Measurements from ENCODE around the gene TMEM196. TPM values are rescaled to one million over a fixed set of nuclear protein-coding genes. Genes with fewer than 3 reads are reported as not detected.
A peak's percentile ranks its signal among the peaks of the same experiment; 100 is the strongest.

The TMEM196 gene
- total and polyA plus RNA-seq, 2 of the 4 experiments (the other 2 are of a cell fraction): not detected

GRCh38 chr7:19709249-19709578 lies 64.2 kb downstream of the TMEM196 start:
- Histone ChIP-seq H3K23ac (ENCODE audit: low read depth, low read length) (no peak overlapping the region), H3K56ac (ENCODE audit: extremely low read depth, insufficient read depth, low read length) (0 out of 2 replicates have a peak overlapping the region, but pooled peaks have one; percentile 5), H3K79me1 (ENCODE audit: low read depth in 1 of 2, low read length in 2 of 2) (peaks cover 8 to 20% of the 10 kb centered on the region in 2 experiments), H3K14ac (replicated peaks; ENCODE audit: low read depth, low read length) (no peak overlapping the region), H3K18ac (ENCODE audit: low read depth, low read length) (no peak overlapping the region), H2BK120ac (ENCODE audit: low read depth, low read length) (no peak overlapping the region), H2AK9ac (replicated peaks; ENCODE audit: low read depth, low read length, poor library complexity) (no peak overlapping the region), H3K4me2 (ENCODE audit: low read depth, low read length) (no peak overlapping the region), H2AK5ac (ENCODE audit: low read depth, low read length) (no peak overlapping the region), H4K8ac (ENCODE audit: low read depth in 2 of 2, low read length in 2 of 2) (peak overlapping the region; percentile 41 to 67; a peak in 3 of 4 replicates), H4K5ac (ENCODE audit: low read depth, low read length) (no peak overlapping the region), H2BK5ac (ENCODE audit: low read depth, low read length, poor library complexity, severe bottlenecking) (no peak overlapping the region), H3K9me1 (ENCODE audit: insufficient read depth, low read length) (no peaks in the 10 kb centered on the region), H3K36me3 (ENCODE audit: control insufficient read depth, insufficient read depth, low read length) (no peaks in the 10 kb centered on the region), H3K27me3 (ENCODE audit: control insufficient read depth, insufficient read depth, low read length) (no peaks in the 10 kb centered on the region), H3K9me3 (ENCODE audit: control insufficient read depth, insufficient read depth, low read length) (no peaks in the 10 kb centered on the region), H3K4me1 (ENCODE audit: control insufficient read depth, insufficient read depth, low read length) (no peaks in the 10 kb centered on the region), H3K27ac (ENCODE audit: insufficient read depth, low read length) (no peak overlapping the region), H3K4ac (ENCODE audit: low read depth, low read length) (no peak overlapping the region), H4K91ac (ENCODE audit: insufficient read depth, low read depth, low read length) (no peak overlapping the region), H4K20me1 (ENCODE audit: insufficient read depth, low read length) (no peaks in the 10 kb centered on the region), H2BK20ac (ENCODE audit: low read depth, low read length) (no peak overlapping the region), H2AFZ (replicated peaks; ENCODE audit: low read length, poor library complexity) (peak overlapping the region; percentile 97), H3K4me3 (ENCODE audit: insufficient read depth, low read depth, low read length) (no peak overlapping the region), H3K9ac (ENCODE audit: low read depth, low read length) (no peak overlapping the region), H2BK15ac (ENCODE audit: low read depth, low read length) (no peak overlapping the region)
- DNase-seq: no peak
- no TSS peak for BruUV-seq (replicated peaks)
- no peak for ATAC-seq (ENCODE audit: low read depth)
- TF ChIP-seq CHD1 (IDR thresholded peaks at IDR 0.05; ENCODE audit: low read depth, low read length): no peak; the same call in 1 of the 2 replicates
- no peak for TF ChIP-seq POLR2A (IDR thresholded peaks at IDR 0.05; ENCODE audit: low read depth, low read length)
- TF ChIP-seq FOS (IDR thresholded peaks at IDR 0.05; ENCODE audit: low read depth, low read length): no peak
- TF ChIP-seq NFE2L2 (IDR thresholded peaks at IDR 0.05; ENCODE audit: low read depth, low read length): no peak
- no peak for TF ChIP-seq RAD21 (IDR thresholded peaks at IDR 0.05; ENCODE audit: low read length)
- TF ChIP-seq RCOR1 (IDR thresholded peaks at IDR 0.05; ENCODE audit: insufficient replicate concordance, low read length): no peak
- no peak for TF ChIP-seq MAFK (IDR thresholded peaks at IDR 0.05; ENCODE audit: low read depth, low read length)
- TF ChIP-seq BHLHE40 (IDR thresholded peaks at IDR 0.05; ENCODE audit: low read depth, low read length): no peak
- TF ChIP-seq RFX5 (IDR thresholded peaks at IDR 0.05; ENCODE audit: low read depth, low read length): no peak
- TF ChIP-seq, protein P1, sequence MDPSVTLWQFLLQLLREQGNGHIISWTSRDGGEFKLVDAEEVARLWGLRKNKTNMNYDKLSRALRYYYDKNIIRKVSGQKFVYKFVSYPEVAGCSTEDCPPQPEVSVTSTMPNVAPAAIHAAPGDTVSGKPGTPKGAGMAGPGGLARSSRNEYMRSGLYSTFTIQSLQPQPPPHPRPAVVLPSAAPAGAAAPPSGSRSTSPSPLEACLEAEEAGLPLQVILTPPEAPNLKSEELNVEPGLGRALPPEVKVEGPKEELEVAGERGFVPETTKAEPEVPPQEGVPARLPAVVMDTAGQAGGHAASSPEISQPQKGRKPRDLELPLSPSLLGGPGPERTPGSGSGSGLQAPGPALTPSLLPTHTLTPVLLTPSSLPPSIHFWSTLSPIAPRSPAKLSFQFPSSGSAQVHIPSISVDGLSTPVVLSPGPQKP (IDR thresholded peaks at IDR 0.05; ENCODE audit: borderline replicate concordance, low read depth, low read length): no peak
- no peak for TF ChIP-seq SMC3 (IDR thresholded peaks at IDR 0.05; ENCODE audit: low read depth, low read length)
- intact Hi-C loops (cut with micrococcal nuclease) (no loop called here), dilution Hi-C loops (cut with HindIII; ENCODE audit: low sequenced_read_pairs, unreplicated experiment) (no loop called here), in situ Hi-C loops (cut with MboI; ENCODE audit: low sequenced_read_pairs) (no loop called here)
- 43% methylated on average over 1 of the region's 6 CpGs; no CpG with 5 or more reads in 1 of the 2 experiments for WGBS, 2 experiments (ENCODE audit: extremely low coverage in 2 of 2, insufficient read length in 1 of 2)
- ChIA-PET POLR2A (ENCODE audit: unreplicated experiment) (interaction anchor here (0.6 kb wide), 1 partner anchor 45 kb away, joined by 5 read pairs; no protein-coding TSS in a partner anchor), CTCF (interaction anchor here (0.6 to 2.1 kb wide), 9 partner anchors 9 to 889 kb away, joined by 3 to 9 read pairs (median 3); no protein-coding TSS in a partner anchor)
